B cell (primary cell): Measurements from ENCODE around the gene VPS33A.

Experiments
- EZH2 ChIP-seq: IDR thresholded peaks from 2 replicates; pipeline ENCODE4 v1.6.1; 2012; ENCODE audit warnings: borderline replicate concordance, low read depth, mild to moderate bottlenecking, moderate library complexity, low read length; ENCODE audit not compliant: insufficient read depth, poor library complexity, severe bottlenecking
- TF ChIP-seq, protein P1 (sequence below): fragments of 200-600 bp; IDR thresholded peaks from one replicate; pipeline ENCODE4 v1.8.0; 2022; ENCODE audit warnings: antibody characterized with exemption, mild to moderate bottlenecking

DNA sequence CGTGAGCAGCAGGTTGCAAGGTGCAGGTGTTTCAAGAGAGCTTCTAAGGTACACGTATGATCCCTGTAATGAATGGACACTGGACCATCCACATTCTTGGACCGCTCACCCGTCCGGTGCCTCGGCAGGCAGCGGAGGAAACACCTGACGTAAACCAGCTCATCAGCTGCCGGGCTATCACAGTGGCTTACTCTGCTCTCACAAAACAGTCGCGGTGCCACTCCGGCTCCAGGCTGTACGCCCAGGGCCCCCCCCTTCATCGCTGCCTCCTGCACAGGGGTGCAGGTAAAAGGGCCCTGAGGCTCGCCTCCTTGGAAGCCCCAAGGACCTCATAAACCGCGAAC, 436 bp downstream of the VPS33A start:
- TF ChIP-seq, protein P1, sequence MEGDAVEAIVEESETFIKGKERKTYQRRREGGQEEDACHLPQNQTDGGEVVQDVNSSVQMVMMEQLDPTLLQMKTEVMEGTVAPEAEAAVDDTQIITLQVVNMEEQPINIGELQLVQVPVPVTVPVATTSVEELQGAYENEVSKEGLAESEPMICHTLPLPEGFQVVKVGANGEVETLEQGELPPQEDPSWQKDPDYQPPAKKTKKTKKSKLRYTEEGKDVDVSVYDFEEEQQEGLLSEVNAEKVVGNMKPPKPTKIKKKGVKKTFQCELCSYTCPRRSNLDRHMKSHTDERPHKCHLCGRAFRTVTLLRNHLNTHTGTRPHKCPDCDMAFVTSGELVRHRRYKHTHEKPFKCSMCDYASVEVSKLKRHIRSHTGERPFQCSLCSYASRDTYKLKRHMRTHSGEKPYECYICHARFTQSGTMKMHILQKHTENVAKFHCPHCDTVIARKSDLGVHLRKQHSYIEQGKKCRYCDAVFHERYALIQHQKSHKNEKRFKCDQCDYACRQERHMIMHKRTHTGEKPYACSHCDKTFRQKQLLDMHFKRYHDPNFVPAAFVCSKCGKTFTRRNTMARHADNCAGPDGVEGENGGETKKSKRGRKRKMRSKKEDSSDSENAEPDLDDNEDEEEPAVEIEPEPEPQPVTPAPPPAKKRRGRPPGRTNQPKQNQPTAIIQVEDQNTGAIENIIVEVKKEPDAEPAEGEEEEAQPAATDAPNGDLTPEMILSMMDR = no peak
- no peak for TF ChIP-seq EZH2
